ENCODE results near the gene ASTN2.

ASTN2 gene

GRCh38 chr9:117114768-117115167, 300.1 kb downstream of the ASTN2 start:
- TF ChIP-seq ZFX (IDR thresholded peaks at IDR 0.05) (no peak), CTCF (conservative IDR thresholded peaks at IDR 0.05) (no peak)
- no peak overlapping the region for H3K27ac ChIP-seq

- no peak overlapping the region for H3K27ac ChIP-seq
- TF ChIP-seq ZFX (IDR thresholded peaks at IDR 0.05), result no peak
- no peak for TF ChIP-seq CTCF (conservative IDR thresholded peaks at IDR 0.05)
These were observed 310.0 kb downstream of the ASTN2 start for GRCh38 chr9:117104716-117105495.

GRCh38 chr9:117104206-117104605, 310.7 kb downstream of the ASTN2 start:
- H3K27ac ChIP-seq, result no peak overlapping the region
- no peak for TF ChIP-seq ZFX (IDR thresholded peaks at IDR 0.05)
- TF ChIP-seq CTCF (conservative IDR thresholded peaks at IDR 0.05), result no peak

GRCh38 chr9:117103438-117104110, 311.3 kb downstream of the ASTN2 start:
- TF ChIP-seq ZFX (IDR thresholded peaks at IDR 0.05), result no peak
- no peak for TF ChIP-seq CTCF (conservative IDR thresholded peaks at IDR 0.05)
- H3K27ac ChIP-seq, result no peak overlapping the region

- no peak overlapping the region for H3K27ac ChIP-seq
- TF ChIP-seq ZFX (IDR thresholded peaks at IDR 0.05) (no peak), CTCF (conservative IDR thresholded peaks at IDR 0.05) (no peak)
These were observed 313.8 kb downstream of the ASTN2 start for GRCh38 chr9:117101008-117101407.

- TF ChIP-seq CTCF (conservative IDR thresholded peaks at IDR 0.05) (no peak), ZFX (IDR thresholded peaks at IDR 0.05) (no peak)
- no peak overlapping the region for H3K27ac ChIP-seq
These were observed 316.5 kb downstream of the ASTN2 start for GRCh38 chr9:117098331-117098730.

- H3K27ac ChIP-seq, result no peak overlapping the region
- TF ChIP-seq ZFX (IDR thresholded peaks at IDR 0.05) (no peak), CTCF (conservative IDR thresholded peaks at IDR 0.05) (no peak)
These were observed 317.1 kb downstream of the ASTN2 start for GRCh38 chr9:117097761-117098160.
